NCI-H82 treated with DMSO at 0.1 percent for 48 hours (cell line): ENCODE results near the gene BATF.

Source experiments
- DNase-seq: peaks from one replicate; lab custom pipeline; 2025; ENCODE audit not compliant: unreplicated experiment; lab: John Stamatoyannopoulos, UW

The BATF gene

DNA sequence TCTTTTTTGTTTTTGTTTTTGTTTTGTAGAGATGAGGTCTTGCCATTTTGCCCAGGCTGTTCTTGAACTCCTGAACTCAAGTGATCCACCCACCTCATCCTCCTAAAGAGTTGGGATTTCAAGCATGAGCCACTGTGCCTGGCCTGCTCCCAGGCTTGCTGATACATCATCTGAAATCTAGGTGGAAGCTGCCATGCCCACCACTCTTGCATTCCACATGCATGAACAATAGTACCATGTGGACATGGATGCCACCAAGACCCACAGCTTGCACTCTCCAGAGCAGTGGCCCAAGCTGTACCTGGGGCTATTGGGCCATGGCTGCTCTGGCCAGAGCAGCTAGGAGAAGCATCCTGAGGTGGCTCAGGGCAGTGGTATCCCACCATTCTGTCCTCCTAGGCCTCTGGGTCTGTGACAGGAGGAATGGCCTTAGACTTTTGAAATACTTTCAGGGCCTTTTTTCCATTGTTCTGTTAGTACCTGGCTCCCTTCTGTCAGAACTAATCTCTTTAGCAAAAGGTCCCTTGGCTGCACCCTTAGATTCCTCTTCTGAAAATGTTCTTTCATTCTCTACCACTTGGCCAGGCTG is 69.8 kb downstream of the BATF start:
- DNase-seq = no peak

DNA sequence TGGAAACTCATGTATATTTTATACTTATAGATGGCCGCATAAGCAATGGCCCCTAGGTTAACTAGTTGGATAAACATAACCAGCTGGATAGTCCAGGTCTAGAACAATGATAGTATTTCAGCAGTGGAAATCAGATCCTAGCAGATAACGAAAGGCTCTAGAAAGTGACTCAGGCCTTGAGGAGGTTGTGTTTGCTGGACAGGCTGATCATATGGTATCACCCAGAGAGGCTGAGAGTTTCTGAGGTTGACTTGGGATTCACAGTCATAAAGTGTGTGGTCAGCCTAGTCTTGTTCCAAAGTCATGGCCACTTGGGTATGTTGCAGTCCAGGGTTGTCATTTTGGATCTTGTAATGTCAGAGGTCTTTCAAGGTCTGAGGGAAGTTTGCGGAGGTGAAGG is 73.0 kb downstream of the BATF start:
- no peak for DNase-seq
